Ovary (tissue), 9 donors: ENCODE measurements around the gene DPF3. TPM values are rescaled to one million over a fixed set of nuclear protein-coding genes. Genes with fewer than 3 reads are reported as not detected.

Experiments used
- DNase-seq, 5 donors: peaks; one replicate each; pipeline ENCODE4 v3.0.0-alpha.2; 2019 to 2020
- H3K27ac ChIP-seq, 2 donors: fragments of 200-600 bp; one replicate each; pipeline versions ENCODE4 v1.5.1 to v1.8.0; 2019 to 2022
- H3K27me3 ChIP-seq: fragments of 200-600 bp; one replicate; pipeline ENCODE4 v1.8.0; 2022
- H3K36me3 ChIP-seq: fragments of 200-600 bp; sonication (generic); one replicate; pipeline ENCODE4 v1.5.1; 2019
- H3K4me1 ChIP-seq: one replicate; pipeline ENCODE4 v1.8.1; 2013; ENCODE audit warnings: mild to moderate bottlenecking, moderate library complexity; ENCODE audit not compliant: insufficient read depth
- H3K4me3 ChIP-seq: fragments of 200-600 bp; sonication (generic); one replicate; pipeline ENCODE4 v1.5.1; 2017
- H3K9me3 ChIP-seq, 2 donors: fragments of 200-600 bp in 1 of 2; sonication (generic) in 1 of 2; one replicate each; pipeline versions ENCODE4 v1.5.1 to v1.8.1; 2013 to 2019; ENCODE audit warnings: mild to moderate bottlenecking in 1 of 2, moderate library complexity in 1 of 2
- EP300 ChIP-seq: sonication (generic); formaldehyde crosslinking; IDR thresholded peaks from one replicate; pipeline ENCODE4 v1.6.1; 2017; ENCODE audit warnings: antibody characterized with exemption
- POLR2A ChIP-seq: fragments of 450-650 bp; IDR thresholded peaks from one replicate; pipeline ENCODE4 v1.6.1; 2017; ENCODE audit warnings: antibody characterized with exemption, mild to moderate bottlenecking, moderate library complexity
- WGBS, 3 donors: extraction: QIAGEN DNeasy Blood & Tissue Kit in 1 of 3; methylation state at CpG; one replicate each; pipeline versions ENCODE4 v1.1.5 to v1.1.7; 2013 to 2017; 5-methylcytosine and 5-hydroxymethylcytosine counted together
- intact Hi-C, 4 donors: fragments of 100-400 bp; cut with DNase I; formaldehyde crosslinking; loops; one replicate each; pipeline versions ENCODE4 v1.11.0 to v1.15.1; 2022 to 2023
- polyA plus RNA-seq, 2 donors: library from polyadenylated mRNA; stranded (reverse); fragments of 200-250 nt in 1 of 2; fragments of 350-450 nt in 1 of 2; fragmentation: Illumina TruSeq in 1 of 2; extraction: RNeasy Lipid Tissue Mini Kit (QIAGEN cat#74804) in 1 of 2; gene quantifications; one replicate each; pipeline ENCODE4 v1.2.3, GENCODE V29; 2013 to 2014
- total RNA-seq, 7 donors: library from RNA; depleted of rRNA in 2 of 7; stranded (reverse); fragments of >200 nt in 2 of 7; fragmentation: NEBNext Ultra II Directional in 3 of 7; extraction: Animal tissue kit (Norgen Biotek cat#: 25700) in 3 of 7; gene quantifications; one replicate each; pipeline versions ENCODE4 v1.1.0 to v1.2.4, GENCODE V29; 2016 to 2023
- TF ChIP-seq, protein P1 (sequence below), 3 donors: fragments of 450-650 bp in 2 of 3; fragments of 200-600 bp in 1 of 3; IDR thresholded peaks; one replicate each; pipeline versions ENCODE4 v1.5.1 to v1.8.0; 2016 to 2022; ENCODE audit warnings: antibody characterized with exemption in 3 of 3, mild to moderate bottlenecking in 1 of 3
- donor health status: DM: no; HTN: no; CAD: no; lungs with moderate emphysema.
- donor health status: DM: no; HTN: no; CAD: no.
- donor health status: Bipolar disorder and iron deficiency.
- donor health status: DM: yes; HTN: yes; CAD: no.
- donor health status: DM: no; HTN: no; CAD: no.
- donor health status: DM: yes; HTN: yes; CAD: no.

Gene DPF3
- total and polyA plus RNA-seq, 9 donors, result 6.3 to 34.4 (median 21.9) TPM

GRCh38 chr14:72663076-72663487, 230.8 kb downstream of the DPF3 start:
- Histone ChIP-seq H3K9me3 (no peaks in the 10 kb centered on the region), H3K36me3 (no peaks in the 10 kb centered on the region), H3K27ac (no peak overlapping the region), H3K4me3 (no peak overlapping the region), H3K4me1 (no peaks in the 10 kb centered on the region), H3K27me3 (no peaks in the 10 kb centered on the region)
- TF ChIP-seq EP300 (no peak), POLR2A (no peak)
- TF ChIP-seq, protein P1, sequence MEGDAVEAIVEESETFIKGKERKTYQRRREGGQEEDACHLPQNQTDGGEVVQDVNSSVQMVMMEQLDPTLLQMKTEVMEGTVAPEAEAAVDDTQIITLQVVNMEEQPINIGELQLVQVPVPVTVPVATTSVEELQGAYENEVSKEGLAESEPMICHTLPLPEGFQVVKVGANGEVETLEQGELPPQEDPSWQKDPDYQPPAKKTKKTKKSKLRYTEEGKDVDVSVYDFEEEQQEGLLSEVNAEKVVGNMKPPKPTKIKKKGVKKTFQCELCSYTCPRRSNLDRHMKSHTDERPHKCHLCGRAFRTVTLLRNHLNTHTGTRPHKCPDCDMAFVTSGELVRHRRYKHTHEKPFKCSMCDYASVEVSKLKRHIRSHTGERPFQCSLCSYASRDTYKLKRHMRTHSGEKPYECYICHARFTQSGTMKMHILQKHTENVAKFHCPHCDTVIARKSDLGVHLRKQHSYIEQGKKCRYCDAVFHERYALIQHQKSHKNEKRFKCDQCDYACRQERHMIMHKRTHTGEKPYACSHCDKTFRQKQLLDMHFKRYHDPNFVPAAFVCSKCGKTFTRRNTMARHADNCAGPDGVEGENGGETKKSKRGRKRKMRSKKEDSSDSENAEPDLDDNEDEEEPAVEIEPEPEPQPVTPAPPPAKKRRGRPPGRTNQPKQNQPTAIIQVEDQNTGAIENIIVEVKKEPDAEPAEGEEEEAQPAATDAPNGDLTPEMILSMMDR (IDR thresholded peaks at IDR 0.05), result no peak
- intact Hi-C loops, result no loop called here
- DNase-seq, result no peak
- WGBS, 3 donors, result 92 to 98% (median 93%) methylated on average over 1 of the region's 1 CpG

DNA sequence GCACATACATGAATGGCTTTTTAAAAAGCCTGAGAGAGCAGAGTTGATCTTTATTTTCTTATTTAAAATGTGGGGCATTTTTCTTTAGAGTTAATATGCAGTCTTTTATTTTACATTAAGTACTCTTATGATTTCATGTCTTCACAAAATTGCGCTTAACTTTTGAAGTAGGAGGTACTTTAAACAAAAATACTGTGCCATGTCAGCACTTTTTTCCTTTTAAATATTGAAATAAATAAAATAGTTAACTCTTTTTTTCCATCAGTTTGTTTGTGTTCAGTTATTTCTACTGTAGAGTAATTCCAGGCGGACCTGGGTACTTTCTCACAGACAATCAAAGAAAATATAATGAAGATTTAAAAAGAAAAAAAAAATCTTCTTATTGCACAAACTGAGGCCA, 231.7 kb downstream of the DPF3 start:
- no peak overlapping the region for H3K4me3 ChIP-seq
- no peaks in the 10 kb centered on the region for H3K4me1 ChIP-seq
- no peaks in the 10 kb centered on the region for H3K27me3 ChIP-seq
- intact Hi-C loops, result no loop called here
- DNase-seq, result no peak
- H3K36me3 ChIP-seq, result no peaks in the 10 kb centered on the region
- H3K9me3 ChIP-seq, result no peaks in the 10 kb centered on the region
- H3K27ac ChIP-seq, result no peak overlapping the region
- TF ChIP-seq EP300 (no peak), POLR2A (no peak)
- TF ChIP-seq, protein P1 (IDR thresholded peaks at IDR 0.05), result no peak
- WGBS, 3 donors, result 80 to 93% (median 82%) methylated on average over 2 of the region's 2 CpGs

DNA sequence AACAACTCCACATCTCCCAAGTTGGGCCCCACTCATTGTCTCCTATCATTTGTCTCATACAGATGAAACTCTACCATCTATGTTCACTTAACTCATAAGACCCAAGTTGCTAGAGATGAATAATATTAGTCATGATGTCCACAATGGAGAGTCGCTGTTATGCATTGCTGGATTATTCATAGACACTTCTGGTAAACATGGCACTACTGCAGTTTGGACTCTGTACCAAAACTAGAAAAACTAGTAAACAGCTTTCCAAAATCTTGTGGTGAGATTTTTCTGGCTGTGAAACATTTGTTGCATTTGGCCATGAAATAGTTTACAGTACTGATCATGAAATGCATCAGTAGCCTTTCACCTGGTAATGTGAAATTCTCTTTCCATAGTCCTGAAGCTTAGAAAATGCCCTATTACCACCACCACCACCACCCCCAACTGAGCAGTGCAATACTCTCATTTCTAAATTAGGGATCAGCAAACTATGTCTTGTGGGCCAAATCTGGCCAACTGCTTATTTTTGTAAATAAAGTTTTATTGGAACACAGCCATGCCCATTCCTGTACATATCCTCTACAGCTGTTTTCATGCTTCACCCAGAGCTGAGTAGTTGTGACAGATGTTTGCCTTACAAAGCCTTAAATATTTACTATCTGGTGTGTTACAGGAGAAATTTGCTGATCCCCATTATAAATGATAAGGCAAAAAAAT, 236.5 kb downstream of the DPF3 start:
- no peak for DNase-seq
- H3K36me3 ChIP-seq, result no peaks in the 10 kb centered on the region
- H3K27ac ChIP-seq, result no peak overlapping the region
- H3K9me3 ChIP-seq, result no peaks in the 10 kb centered on the region
- H3K4me3 ChIP-seq, result no peak overlapping the region
- intact Hi-C loops, result loop anchor here in 1 of 4 donors (10.0 kb wide), 2 partner anchors 123 to 227 kb away; no protein-coding TSS in a partner anchor
- WGBS, 3 donors, result 17 to 41% (median 24%) methylated on average over 1 of the region's 1 CpG
- TF ChIP-seq, protein P1 (IDR thresholded peaks at IDR 0.05), result no peak
- TF ChIP-seq POLR2A (no peak), EP300 (no peak)
- H3K4me1 ChIP-seq, result no peaks in the 10 kb centered on the region
- no peaks in the 10 kb centered on the region for H3K27me3 ChIP-seq

GRCh38 chr14:72653026-72653425, 240.9 kb downstream of the DPF3 start:
- WGBS, 3 donors, result 81 to 92% (median 85%) methylated on average over 8 of the region's 8 CpGs
- TF ChIP-seq, protein P1 (IDR thresholded peaks at IDR 0.05), result no peak
- TF ChIP-seq EP300 (no peak), POLR2A (no peak)

More at GRCh38 chr14:72653026-72653425, 240.9 kb downstream of the DPF3 start:
- no peak for DNase-seq
- Histone ChIP-seq H3K27ac (no peak overlapping the region), H3K4me3 (no peak overlapping the region), H3K27me3 (no peaks in the 10 kb centered on the region), H3K9me3 (no peaks in the 10 kb centered on the region), H3K36me3 (no peaks in the 10 kb centered on the region), H3K4me1 (peaks cover 11% of the 10 kb centered on the region)
- intact Hi-C loops, result loop anchor here in 2 of 4 donors (5.0 to 10.0 kb wide), 3 partner anchors 118 to 1316 kb away; no protein-coding TSS in a partner anchor
